ENCODE measurements around the gene GADD45GIP1. TPM values are rescaled to one million over a fixed set of nuclear protein-coding genes. Genes with fewer than 3 reads are reported as not detected.

GADD45GIP1 gene
- total RNA-seq, 1 experiment from 2014 or later = 36.7 TPM

GRCh38 chr19:12938779-12939601 lies 18.0 kb downstream of the GADD45GIP1 start:
- Histone ChIP-seq H3K27me3 (ENCODE audit: control insufficient read depth, insufficient read depth, low read length) (no peaks in the 10 kb centered on the region), H3K36me3 (ENCODE audit: control insufficient read depth, insufficient read depth, low read length) (peaks cover 18% of the 10 kb centered on the region), H3K9me3 (ENCODE audit: control insufficient read depth, insufficient read depth, low read depth, low read length) (no peaks in the 10 kb centered on the region), H3K4me1 (ENCODE audit: control insufficient read depth, insufficient read depth, low read length) (peaks cover 24% of the 10 kb centered on the region), H3K27ac (ENCODE audit: low read length) (peak overlapping the region; percentile 93), H3K4me3 (ENCODE audit: low read depth in 2 of 2, low read length in 2 of 2) (peak overlapping the region; percentile 96 to 97)
- intact Hi-C loops (cut with micrococcal nuclease; ENCODE audit: unreplicated experiment) = no loop called here
- ATAC-seq = peak; percentile 17; the same call in 1 of the 2 replicates
- BruUV-seq (replicated peaks) = no TSS peak
- no peak for DNase-seq (ENCODE audit: low read depth, low spot score)
- TF ChIP-seq CTCF (IDR thresholded peaks at IDR 0.05) (no peak), POLR2AphosphoS5 (IDR thresholded peaks at IDR 0.05; ENCODE audit: low read depth, low read length) (no peak), REST (IDR thresholded peaks at IDR 0.05; ENCODE audit: insufficient read depth in 1 of 2, low read depth in 2 of 2, low read length in 1 of 2) (0 out of 4 replicates have a peak, but pooled peaks of 1 of the 2 experiments have one; percentile 2)
- ChIA-PET POLR2A (interaction anchor here (0.6 kb wide), 2 partner anchors 15 to 889 kb away, joined by 3 read pairs; no protein-coding TSS in a partner anchor), CTCF (no interaction called here)
- in situ Hi-C loops (cut with HindIII; ENCODE audit: low pct_unique_long_range_greater_than_20kb, low sequenced_read_pairs) = no loop called here

- Histone ChIP-seq H3K27ac (ENCODE audit: low read length) (peak within 1 kb of the TSS; percentile 93), H3K4me1 (ENCODE audit: control insufficient read depth, insufficient read depth, low read length) (peaks cover 20% of the 10 kb centered on the region), H3K36me3 (ENCODE audit: control insufficient read depth, insufficient read depth, low read length) (peaks cover 20% of the 10 kb centered on the region), H3K4me3 (ENCODE audit: low read depth in 2 of 2, low read length in 2 of 2) (peak within 1 kb of the TSS; percentile 96 to 97), H3K27me3 (ENCODE audit: control insufficient read depth, insufficient read depth, low read length) (no peaks in the 10 kb centered on the region), H3K9me3 (ENCODE audit: control insufficient read depth, insufficient read depth, low read depth, low read length) (no peaks in the 10 kb centered on the region)
- ChIA-PET CTCF (interaction anchor here (0.5 to 0.6 kb wide), 2 partner anchors 16 to 139 kb away, joined by 3 read pairs; no protein-coding TSS in a partner anchor), POLR2A (no interaction called here)
- peak; percentile 91 for DNase-seq (ENCODE audit: low read depth, low spot score)
- TF ChIP-seq TCF7L2 (IDR thresholded peaks at IDR 0.05; ENCODE audit: low read depth, low read length) (peak; percentile 42; the same call in 1 of the 2 replicates), POLR2AphosphoS5 (IDR thresholded peaks at IDR 0.05; ENCODE audit: low read depth, low read length) (peak; percentile 94), SIN3A (IDR thresholded peaks at IDR 0.05; ENCODE audit: borderline replicate concordance, insufficient read depth, low read depth, low read length) (peak; percentile 85), REST (IDR thresholded peaks at IDR 0.05; ENCODE audit: insufficient read depth in 1 of 2, low read depth in 2 of 2, low read length in 1 of 2) (no peak), CTCF (IDR thresholded peaks at IDR 0.05) (no peak)
- ATAC-seq = peak; percentile 95
- BruUV-seq (replicated peaks) = no TSS peak
- in situ Hi-C loops (cut with HindIII; ENCODE audit: low pct_unique_long_range_greater_than_20kb, low sequenced_read_pairs) = no loop called here
- intact Hi-C loops (cut with micrococcal nuclease; ENCODE audit: unreplicated experiment) = no loop called here
Observed at GRCh38 chr19:12937927-12938778, 18.9 kb downstream of the GADD45GIP1 start, which contains the start of gene CALR. Gene CALR (plus strand): TSS chr19:12938609. CDS start chr19:12938680, 71 bp downstream.

Measured in Panc1 (cell line).